Muscle of back (tissue), 11 donors: ENCODE results near the gene SNX5. TPM values are rescaled to one million over a fixed set of nuclear protein-coding genes. Genes with fewer than 3 reads are reported as not detected.
A peak's percentile ranks its signal among the peaks of the same experiment; 100 is the strongest.
"Not testable (repeated sequence)": the region's sequence is repeated elsewhere in the genome, so short reads cannot be mapped to it uniquely, and the experiment has no call there.

Experiments used
- DNase-seq, 3 donors: peaks; one replicate each; pipeline versions ENCODE4 v3.0.0 to v3.0.0-alpha.2; 2013
- polyA plus RNA-seq, 10 donors: library from polyadenylated mRNA; unstranded; fragments of 120-200 nt; gene quantifications; one replicate each; pipeline ENCODE4 v1.2.1, GENCODE V29; 2013; ENCODE audit not compliant: insufficient read length in 10 of 10

The SNX5 gene
- polyA plus RNA-seq, 10 donors: 94.6 to 130 (median 107) TPM

DNA sequence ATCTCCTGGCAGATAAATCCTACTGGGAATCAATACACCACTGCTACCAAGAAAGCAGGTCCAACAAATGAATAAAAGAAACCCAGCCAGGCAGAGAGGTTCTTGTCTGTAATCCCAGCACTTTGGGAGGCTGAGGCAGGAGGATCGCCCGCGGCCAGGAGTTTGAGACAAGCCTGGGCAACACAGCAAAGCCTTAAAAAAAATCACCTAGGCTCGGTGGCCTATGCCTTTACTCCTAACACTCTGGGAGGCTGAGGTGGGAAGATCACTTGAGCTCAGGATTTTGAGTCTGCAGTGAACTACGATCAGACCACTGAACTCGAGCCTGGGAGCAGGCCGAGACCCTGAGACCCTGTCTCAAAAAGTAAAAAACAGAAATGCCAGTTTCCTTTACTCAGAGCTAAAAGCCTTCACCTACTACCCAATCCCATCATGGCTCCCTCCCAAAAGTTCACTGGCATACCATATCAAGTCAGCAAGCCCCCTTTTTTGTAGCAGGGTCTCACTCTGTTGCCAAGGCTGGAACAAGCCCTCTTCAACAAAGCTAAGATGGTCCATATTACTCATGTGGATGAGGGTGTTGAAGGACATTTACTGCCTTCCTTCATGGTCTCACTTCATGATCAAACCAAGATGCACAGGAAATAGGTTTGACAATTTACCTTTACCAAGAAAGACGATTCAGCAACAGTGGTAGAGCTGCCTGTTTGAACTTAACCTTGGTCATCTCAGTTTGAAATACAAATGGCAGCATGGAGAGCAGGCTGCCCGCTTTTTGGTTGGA, 5.3 kb downstream of the SNX5 start:
- DNase-seq: no peak

- peak in 1 of 3 donors; percentile 43 for DNase-seq
Observed at GRCh38 chr20:17961587-17961940, 7.0 kb downstream of the SNX5 start.

DNA sequence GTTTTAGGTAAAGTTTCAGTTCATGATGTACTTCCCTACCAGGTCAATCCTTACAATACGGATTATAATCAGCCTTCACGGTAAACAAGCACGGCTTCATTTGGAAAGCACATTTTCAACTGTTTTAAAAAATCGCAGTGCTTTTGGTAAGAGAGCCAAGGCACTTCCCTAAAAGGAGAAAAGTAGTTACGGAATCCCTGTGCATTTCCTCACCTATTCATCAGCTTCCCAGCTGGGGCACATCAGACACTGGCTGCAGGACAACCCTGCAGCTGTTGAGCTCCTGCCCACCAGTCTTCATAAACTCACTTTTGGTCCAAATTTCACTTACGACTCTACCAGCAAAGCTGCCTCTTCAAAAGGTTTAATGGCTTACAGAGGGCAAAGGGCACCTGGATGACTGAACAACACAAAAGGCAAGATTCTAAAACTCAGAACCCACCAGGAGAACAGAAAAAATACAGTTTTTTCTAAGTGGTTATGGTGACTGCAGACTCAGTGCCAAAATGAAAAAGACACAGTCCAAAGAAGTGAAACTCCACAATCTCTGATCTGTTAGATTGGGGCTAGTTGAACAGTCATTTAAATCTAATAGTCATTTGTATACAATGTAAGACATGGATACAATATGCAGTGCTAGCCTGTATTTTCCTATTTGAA, 7.5 kb downstream of the SNX5 start:
- DNase-seq: peak in 1 of 3 donors; percentile 76

DNA sequence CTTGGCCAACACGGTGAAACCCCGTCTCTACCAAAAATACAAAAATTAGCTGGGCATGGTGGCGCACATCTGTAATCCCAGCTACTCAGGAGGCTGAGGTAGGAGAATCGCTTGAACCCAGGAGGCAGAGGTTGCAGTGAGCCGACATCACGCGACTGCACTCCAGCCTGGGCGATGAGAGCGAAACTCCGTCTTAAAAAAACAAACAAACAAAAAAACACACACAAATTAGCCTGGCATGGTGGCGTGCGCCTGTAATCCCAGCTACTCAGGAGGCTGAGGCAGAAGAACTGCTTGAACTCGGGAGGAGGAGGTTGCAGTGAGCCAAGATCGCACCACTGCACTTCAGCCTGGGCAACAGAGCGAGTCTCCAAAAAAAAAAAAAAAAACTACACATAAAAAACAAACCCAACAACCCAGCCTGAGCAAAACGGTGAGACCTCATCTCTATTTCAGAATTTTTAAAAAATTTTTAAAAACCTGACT, 8.2 kb downstream of the SNX5 start:
- DNase-seq: not testable (repeated sequence)

GRCh38 chr20:17959257-17959627, 9.4 kb downstream of the SNX5 start:
- no peak for DNase-seq

GRCh38 chr20:17958373-17959256, 10.0 kb downstream of the SNX5 start:
- DNase-seq: peak in 1 of 3 donors; percentile 33

GRCh38 chr20:17957505-17958363, 10.9 kb downstream of the SNX5 start:
- no peak for DNase-seq

DNA sequence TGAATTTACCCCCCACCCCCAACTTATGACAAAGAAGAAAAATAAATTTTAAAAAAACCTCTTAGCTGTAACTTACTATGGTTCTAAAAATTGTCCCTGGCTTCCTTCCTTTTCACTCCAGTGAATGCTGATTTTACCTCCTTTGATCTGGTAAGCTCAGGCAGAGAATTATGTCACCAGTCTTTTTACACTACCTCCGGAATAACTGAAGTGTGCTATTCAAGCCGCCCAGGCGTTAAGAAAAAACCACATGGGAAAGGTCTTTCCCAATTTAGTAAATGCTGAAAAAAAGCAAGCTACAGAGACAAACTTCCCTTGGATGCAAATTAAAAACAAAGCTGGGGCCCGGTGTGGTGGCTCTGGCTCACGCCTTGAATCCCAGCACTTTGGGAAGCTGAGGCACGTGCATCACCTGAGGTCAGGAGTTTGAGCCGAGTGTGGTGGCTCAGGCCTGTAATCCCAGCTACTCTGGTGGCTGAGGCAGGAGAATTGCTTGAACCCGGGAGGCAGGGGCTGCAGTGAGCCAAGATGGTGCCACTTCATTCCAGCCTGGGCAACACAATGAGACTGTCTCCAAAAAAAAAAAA, 12.4 kb downstream of the SNX5 start:
- DNase-seq: no peak

DNA sequence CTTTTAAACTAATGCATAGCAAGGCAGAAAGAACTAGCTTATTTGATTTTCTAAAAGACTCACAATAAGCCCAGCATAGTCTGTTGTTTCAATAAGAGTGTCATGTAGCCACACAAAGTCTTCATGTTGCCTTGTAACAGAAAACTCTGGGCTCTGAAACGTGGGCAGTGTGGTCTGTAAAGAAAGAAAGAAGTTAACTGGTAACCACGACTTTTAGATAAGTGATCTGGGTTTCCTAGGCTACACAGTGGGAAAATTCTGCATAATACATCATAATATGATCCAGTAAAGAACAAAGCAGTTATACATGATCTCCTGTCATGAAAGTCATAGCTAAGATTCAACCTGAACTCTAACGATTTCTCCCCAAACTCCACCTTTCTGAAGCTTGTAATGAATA, 13.3 kb downstream of the SNX5 start:
- no peak for DNase-seq

DNA sequence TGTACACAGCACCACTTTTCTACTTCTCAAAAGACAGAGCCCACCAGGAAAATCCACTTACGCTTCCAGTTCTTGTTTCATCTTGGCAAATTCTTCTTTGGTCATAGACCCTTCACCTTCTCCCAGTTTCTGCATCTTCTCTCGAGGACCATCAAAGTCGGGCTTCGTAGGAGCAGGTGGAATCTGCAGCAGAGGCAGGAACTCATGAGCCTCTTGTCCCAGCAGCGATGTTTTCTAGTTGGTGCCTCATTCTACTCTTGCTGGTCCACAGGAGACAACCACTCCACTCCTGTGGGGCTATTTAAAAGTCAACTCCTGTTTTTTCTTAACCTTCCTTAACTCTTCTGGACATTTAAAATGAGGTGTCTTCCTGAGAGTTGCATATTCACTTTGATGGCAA, 14.7 kb downstream of the SNX5 start:
- DNase-seq: no peak

DNA sequence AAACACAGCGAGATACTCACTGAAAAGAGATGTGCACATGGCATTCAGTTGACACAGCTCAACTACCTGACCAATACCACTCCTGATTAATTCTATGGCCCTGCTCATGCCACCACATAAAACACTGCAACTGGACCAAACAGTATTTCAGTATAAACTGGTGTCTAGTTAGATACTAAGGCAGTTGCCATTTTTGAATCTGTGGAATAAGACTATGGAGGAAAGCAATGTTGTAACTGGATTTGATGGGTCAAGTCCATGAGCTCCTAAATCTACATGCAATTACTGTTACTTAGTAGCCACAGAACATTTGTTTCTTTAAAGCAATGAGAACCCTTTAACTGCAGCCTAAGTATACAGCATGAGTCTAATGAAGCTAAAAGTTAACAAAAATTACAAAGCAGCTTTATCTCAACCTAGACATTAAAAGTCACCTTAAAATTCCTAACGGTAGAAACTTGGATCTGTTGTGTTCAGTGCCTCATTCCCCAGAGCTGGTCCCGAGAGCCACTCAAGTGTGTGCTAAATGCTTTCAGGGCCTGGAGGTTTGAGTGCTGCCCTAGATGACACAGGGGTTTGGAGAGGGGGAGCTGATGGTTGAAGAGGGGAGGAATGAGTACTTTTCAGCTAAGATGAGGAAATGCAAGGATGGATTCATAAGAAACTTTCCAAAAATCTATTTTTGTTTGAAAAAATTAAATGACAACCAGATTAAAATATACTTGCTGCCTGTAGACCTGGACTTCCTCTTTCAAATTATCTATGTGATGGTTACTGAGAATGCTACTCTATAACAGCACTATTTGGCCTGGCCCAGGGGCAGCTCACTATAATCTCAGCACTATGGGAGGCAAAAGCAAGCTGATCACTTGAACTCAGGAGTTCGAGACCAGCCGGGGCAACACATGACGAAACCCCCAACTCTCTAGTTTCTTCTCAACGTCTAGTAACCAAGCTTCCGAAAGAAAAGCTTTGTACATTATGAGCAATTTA, 15.6 kb downstream of the SNX5 start:
- DNase-seq: no peak

- no peak for DNase-seq
Observed at GRCh38 chr20:17951323-17951722, 17.3 kb downstream of the SNX5 start.

- no peak for DNase-seq
Observed at GRCh38 chr20:17950670-17951069, 17.9 kb downstream of the SNX5 start.

DNA sequence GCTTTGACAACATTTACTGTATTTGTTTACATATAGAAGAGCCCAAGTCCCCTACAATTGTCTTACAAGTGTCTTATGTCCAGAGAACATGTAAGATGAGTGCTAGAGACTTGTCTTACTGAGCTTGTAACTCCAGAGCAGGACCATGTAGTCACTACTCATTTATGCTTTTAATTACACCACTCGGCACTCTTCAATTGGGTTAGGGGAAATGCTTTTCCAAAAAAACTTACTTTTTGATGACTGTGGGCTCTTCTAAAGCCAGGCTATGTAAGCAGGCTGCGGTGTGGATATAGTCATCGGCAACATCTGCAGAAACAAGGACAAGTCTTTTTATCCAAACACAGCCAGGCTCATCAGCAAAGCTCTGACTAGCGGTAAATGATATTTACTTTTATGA, 18.7 kb downstream of the SNX5 start:
- no peak for DNase-seq

DNA sequence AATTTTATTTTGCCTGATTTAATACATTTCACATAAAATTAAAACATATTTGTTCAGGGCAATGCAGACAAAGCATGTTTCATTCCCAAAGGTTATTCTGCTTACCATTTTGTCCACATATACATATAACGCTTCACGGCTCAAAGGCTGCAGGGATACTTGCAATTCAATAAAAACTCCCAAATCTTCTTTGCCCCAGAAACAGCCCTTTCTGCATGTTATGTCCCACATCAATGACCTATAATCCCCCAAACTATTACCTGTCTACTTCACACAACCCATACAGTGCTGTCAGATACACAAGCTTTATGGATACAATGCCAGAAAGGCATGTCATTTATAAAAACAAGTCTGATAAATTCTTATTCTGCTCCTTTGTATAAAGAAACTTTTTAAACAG, 20.2 kb downstream of the SNX5 start:
- DNase-seq: no peak

DNA sequence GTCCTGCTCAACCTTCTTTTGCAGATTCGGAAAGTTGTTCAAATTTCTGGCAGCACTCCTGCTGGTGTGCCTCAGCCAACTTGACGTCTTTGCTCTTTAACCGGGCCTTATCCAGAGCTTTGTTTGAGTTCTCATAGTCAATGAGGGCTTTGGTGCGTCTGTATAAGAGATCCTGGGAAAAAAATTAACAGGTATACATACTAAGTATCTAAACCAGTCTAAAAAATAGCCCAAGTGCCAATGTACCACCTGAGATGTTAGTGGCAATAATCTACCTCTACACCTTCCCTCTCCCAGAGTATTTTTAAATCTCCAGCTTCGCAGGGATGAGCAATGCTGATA, 21.1 kb downstream of the SNX5 start:
- DNase-seq: no peak

- no peak for DNase-seq
Observed at GRCh38 chr20:17946572-17947473, 21.8 kb downstream of the SNX5 start.

- no peak for DNase-seq
Observed at GRCh38 chr20:17946040-17946439, 22.6 kb downstream of the SNX5 start.
